ENCODE measurements around the gene ITPK1.

ITPK1 gene

GRCh38 chr14:92930737-92931602, 184.8 kb downstream of the ITPK1 start:
- in situ Hi-C loops (cut with MboI; ENCODE audit: low sequenced_read_pairs), result no loop called here

- in situ Hi-C loops (cut with MboI; ENCODE audit: low sequenced_read_pairs), result no loop called here
Measured at GRCh38 chr14:92929689-92930608, 185.8 kb downstream of the ITPK1 start.

- in situ Hi-C loops (cut with MboI; ENCODE audit: low sequenced_read_pairs), result no loop called here
Measured at GRCh38 chr14:92928961-92929688, 186.6 kb downstream of the ITPK1 start.

- in situ Hi-C loops (cut with MboI; ENCODE audit: low sequenced_read_pairs), result no loop called here
Measured at GRCh38 chr14:92928258-92928629, 187.5 kb downstream of the ITPK1 start.

GRCh38 chr14:92927349-92928257, 188.1 kb downstream of the ITPK1 start:
- in situ Hi-C loops (cut with MboI; ENCODE audit: low sequenced_read_pairs), result no loop called here

- in situ Hi-C loops (cut with MboI; ENCODE audit: low sequenced_read_pairs), result no loop called here
Measured at GRCh38 chr14:92926931-92927330, 188.8 kb downstream of the ITPK1 start.

- in situ Hi-C loops (cut with MboI; ENCODE audit: low sequenced_read_pairs), result no loop called here
Measured at GRCh38 chr14:92926180-92926845, 189.4 kb downstream of the ITPK1 start.

- in situ Hi-C loops (cut with MboI; ENCODE audit: low sequenced_read_pairs), result no loop called here
Measured at GRCh38 chr14:92925446-92925845, 190.3 kb downstream of the ITPK1 start.

- in situ Hi-C loops (cut with MboI; ENCODE audit: low sequenced_read_pairs), result no loop called here
Measured at GRCh38 chr14:92924247-92924646, 191.5 kb downstream of the ITPK1 start.

- in situ Hi-C loops (cut with MboI; ENCODE audit: low sequenced_read_pairs), result no loop called here
Measured at GRCh38 chr14:92923744-92924103, 192.0 kb downstream of the ITPK1 start.

GRCh38 chr14:92922883-92923743, 192.6 kb downstream of the ITPK1 start, which contains the start of gene CHGA:
TSS of gene CHGA (plus strand) at chr14:92923150. CDS start at chr14:92923360, 210 bp downstream.
- in situ Hi-C loops (cut with MboI; ENCODE audit: low sequenced_read_pairs), result no loop called here

- in situ Hi-C loops (cut with MboI; ENCODE audit: low sequenced_read_pairs), result no loop called here
Measured at GRCh38 chr14:92922155-92922735, 193.5 kb downstream of the ITPK1 start.

- in situ Hi-C loops (cut with MboI; ENCODE audit: low sequenced_read_pairs), result no loop called here
Measured at GRCh38 chr14:92920001-92920400, 195.7 kb downstream of the ITPK1 start.

- in situ Hi-C loops (cut with MboI; ENCODE audit: low sequenced_read_pairs), result no loop called here
Measured at GRCh38 chr14:92917956-92918355, 197.8 kb downstream of the ITPK1 start.

GRCh38 chr14:92917041-92917940, 198.4 kb downstream of the ITPK1 start:
- in situ Hi-C loops (cut with MboI; ENCODE audit: low sequenced_read_pairs), result no loop called here

- in situ Hi-C loops (cut with MboI; ENCODE audit: low sequenced_read_pairs), result no loop called here
Measured at GRCh38 chr14:92916201-92916600, 199.5 kb downstream of the ITPK1 start.

- in situ Hi-C loops (cut with MboI; ENCODE audit: low sequenced_read_pairs), result no loop called here
Measured at GRCh38 chr14:92914087-92914656, 201.6 kb downstream of the ITPK1 start.

All from HL-60/S4 treated with phorbol 12-myristate 13-acetate at 8.2 ng/mL for 4 days and 3 days (cell line).